Prostate gland (tissue), 2 donors: ENCODE data around the gene RUNX2. TPM values are rescaled to one million over a fixed set of nuclear protein-coding genes. Genes with fewer than 3 reads are reported as not detected.

Source experiments
- DNase-seq: peaks from one replicate; pipeline ENCODE4 v3.0.0-alpha.2; 2019; ENCODE audit warnings: low spot score
- H3K27ac ChIP-seq, 2 donors: fragments of 200-600 bp; sonication (generic); 2 replicates each; pipeline ENCODE4 v1.5.1; 2017 to 2019
- H3K27me3 ChIP-seq: fragments of 200-600 bp; sonication (generic); replicated peaks from 2 replicates; pipeline ENCODE4 v1.5.1; 2019; ENCODE audit not compliant: insufficient read depth
- H3K36me3 ChIP-seq, 2 donors: fragments of 200-600 bp; sonication (generic); 1 replicate in 1 of 2; 2 replicates in 1 of 2; pipeline versions ENCODE4 v1.5.1 to v1.8.1; 2017 to 2019
- H3K4me1 ChIP-seq: fragments of 200-600 bp; sonication (generic); replicated peaks from 2 replicates; pipeline ENCODE4 v1.5.1; 2019
- H3K4me3 ChIP-seq, 2 donors: fragments of 200-600 bp; sonication (generic); 2 replicates each; pipeline ENCODE4 v1.5.1; 2017 to 2019
- H3K9me3 ChIP-seq: fragments of 200-600 bp; sonication (generic); 2 replicates; pipeline ENCODE4 v1.5.1; 2017
- POLR2A ChIP-seq: fragments of 450-650 bp; IDR thresholded peaks from one replicate; pipeline ENCODE4 v1.6.1; 2016; ENCODE audit warnings: antibody characterized with exemption, mild to moderate bottlenecking
- POLR2AphosphoS5 ChIP-seq: sonication (generic); formaldehyde crosslinking; IDR thresholded peaks from one replicate; pipeline ENCODE4 v1.6.1; 2017; ENCODE audit warnings: antibody characterized with exemption
- WGBS: methylation state at CpG from one replicate; pipeline ENCODE4 v1.1.5; 2018; 5-methylcytosine and 5-hydroxymethylcytosine counted together
- intact Hi-C: fragments of 100-400 bp; cut with DNase I; formaldehyde crosslinking; loops from one replicate; pipeline ENCODE4 v1.14.2; 2022
- total RNA-seq, 2 donors: library from RNA; depleted of rRNA; stranded (reverse); fragments of >200 nt; gene quantifications; one replicate each; pipeline ENCODE4 v1.1.0, GENCODE V29; 2016
- TF ChIP-seq, protein P1 (sequence below), 4 experiments: fragments of 200-600 bp in 2 of 4; fragments of 450-650 bp in 2 of 4; sonication (generic) in 2 of 4; IDR thresholded peaks; 1 replicate in 3 of 4; 2 replicates in 1 of 4; pipeline ENCODE4 v1.5.1; 2016 to 2019; ENCODE audit warnings: antibody characterized with exemption in 4 of 4, mild to moderate bottlenecking in 2 of 4, moderate library complexity in 2 of 4

RUNX2 gene
- total RNA-seq, 2 donors from 2014 or later = 9.2 to 10.7 TPM

DNA sequence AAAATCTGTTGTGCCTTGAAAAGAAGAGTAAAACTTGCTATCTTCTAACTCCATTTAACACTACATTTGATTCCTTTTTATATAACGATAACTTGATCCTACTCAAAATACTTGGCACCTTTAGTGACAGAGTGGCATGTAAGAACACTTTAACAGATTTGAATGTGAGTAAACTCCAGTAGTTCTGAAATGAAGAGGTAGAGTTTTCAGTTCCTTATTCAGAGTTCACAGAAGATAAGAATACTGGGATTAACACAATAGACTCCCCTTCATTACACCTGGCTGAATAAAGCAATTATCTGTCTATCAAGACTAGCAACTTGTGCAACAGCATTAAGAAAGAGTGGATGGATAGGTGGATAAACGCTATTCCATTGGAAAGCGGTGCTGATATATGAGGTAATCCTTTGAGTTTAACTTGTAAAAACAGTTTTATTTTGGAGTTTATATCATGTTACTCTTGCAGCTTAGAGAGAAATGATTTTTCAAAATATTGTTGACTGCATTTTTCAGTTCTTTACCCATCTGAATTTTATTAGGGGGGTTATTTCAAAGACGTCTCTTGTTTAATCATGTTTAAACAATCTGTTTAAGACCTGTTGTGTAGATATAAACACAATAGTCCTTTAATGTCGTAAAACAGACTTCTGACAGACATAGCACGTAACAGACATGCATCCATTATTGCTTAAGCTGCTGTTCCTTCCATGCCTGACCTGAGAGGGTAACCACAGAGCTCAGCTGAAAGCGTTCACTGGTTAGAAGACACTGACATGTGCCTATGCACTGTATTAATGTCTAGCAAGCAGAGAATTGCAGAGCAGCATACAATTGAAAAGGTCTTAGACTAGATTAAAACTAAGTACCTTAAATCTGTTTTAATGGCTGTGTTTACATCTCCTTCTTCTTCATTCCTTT, 152.0 kb downstream of the RUNX2 start:
- Histone ChIP-seq H3K27me3 (no peaks in the 10 kb centered on the region), H3K4me1 (no peaks in the 10 kb centered on the region), H3K4me3 (no peak overlapping the region), H3K27ac (peak overlapping the region in 1 of 2 donors; percentile 2), H3K9me3 (no peaks in the 10 kb centered on the region), H3K36me3 (no peaks in the 10 kb centered on the region)
- intact Hi-C loops = no loop called here
- DNase-seq = no peak
- WGBS = 28% methylated on average over 7 of the region's 7 CpGs
- TF ChIP-seq POLR2AphosphoS5 (no peak), POLR2A (no peak)
- TF ChIP-seq, protein P1, sequence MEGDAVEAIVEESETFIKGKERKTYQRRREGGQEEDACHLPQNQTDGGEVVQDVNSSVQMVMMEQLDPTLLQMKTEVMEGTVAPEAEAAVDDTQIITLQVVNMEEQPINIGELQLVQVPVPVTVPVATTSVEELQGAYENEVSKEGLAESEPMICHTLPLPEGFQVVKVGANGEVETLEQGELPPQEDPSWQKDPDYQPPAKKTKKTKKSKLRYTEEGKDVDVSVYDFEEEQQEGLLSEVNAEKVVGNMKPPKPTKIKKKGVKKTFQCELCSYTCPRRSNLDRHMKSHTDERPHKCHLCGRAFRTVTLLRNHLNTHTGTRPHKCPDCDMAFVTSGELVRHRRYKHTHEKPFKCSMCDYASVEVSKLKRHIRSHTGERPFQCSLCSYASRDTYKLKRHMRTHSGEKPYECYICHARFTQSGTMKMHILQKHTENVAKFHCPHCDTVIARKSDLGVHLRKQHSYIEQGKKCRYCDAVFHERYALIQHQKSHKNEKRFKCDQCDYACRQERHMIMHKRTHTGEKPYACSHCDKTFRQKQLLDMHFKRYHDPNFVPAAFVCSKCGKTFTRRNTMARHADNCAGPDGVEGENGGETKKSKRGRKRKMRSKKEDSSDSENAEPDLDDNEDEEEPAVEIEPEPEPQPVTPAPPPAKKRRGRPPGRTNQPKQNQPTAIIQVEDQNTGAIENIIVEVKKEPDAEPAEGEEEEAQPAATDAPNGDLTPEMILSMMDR (IDR thresholded peaks at IDR 0.05) = no peak

DNA sequence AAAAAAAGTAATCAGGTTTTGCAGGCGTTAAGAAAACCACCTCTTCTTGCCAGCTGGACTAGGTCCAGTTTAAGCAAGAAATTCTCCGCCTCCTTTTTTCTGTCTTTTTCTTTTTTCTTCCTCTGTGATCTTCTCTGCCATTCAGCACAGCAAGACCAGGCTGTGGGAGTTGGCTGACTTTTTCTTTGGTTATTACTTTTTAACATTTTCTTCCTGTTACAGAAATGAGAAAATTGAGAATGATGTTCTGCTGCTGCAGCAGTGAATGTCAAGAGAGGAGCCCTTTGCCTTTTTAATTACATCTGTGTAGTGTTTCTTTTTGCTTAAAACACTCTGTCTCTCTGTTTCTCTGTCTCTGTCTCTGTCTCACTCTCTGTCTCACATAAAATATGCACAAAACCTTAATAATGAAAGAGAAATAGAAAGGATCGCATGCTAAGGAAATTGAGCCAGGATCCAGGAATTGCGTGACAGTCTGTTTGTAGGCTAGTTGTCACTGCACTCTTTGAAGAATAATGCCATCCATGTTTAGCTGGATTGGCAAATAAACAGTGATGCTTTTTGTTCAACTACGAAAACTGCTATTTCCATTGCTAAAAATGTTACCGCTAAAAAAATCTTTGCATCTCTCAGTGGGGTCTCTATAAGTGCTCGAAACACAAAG, 152.8 kb downstream of the RUNX2 start:
- H3K4me3 ChIP-seq = no peak overlapping the region
- intact Hi-C loops = no loop called here
- no peaks in the 10 kb centered on the region for H3K4me1 ChIP-seq
- DNase-seq = no peak
- WGBS = 45% methylated on average over 7 of the region's 7 CpGs
- no peaks in the 10 kb centered on the region for H3K27me3 ChIP-seq
- no peaks in the 10 kb centered on the region for H3K36me3 ChIP-seq
- TF ChIP-seq POLR2AphosphoS5 = no peak
- no peak for TF ChIP-seq POLR2A
- TF ChIP-seq, protein P1 (IDR thresholded peaks at IDR 0.05) = no peak
- H3K9me3 ChIP-seq = no peaks in the 10 kb centered on the region
- peak overlapping the region in 1 of 2 donors; percentile 2 for H3K27ac ChIP-seq

DNA sequence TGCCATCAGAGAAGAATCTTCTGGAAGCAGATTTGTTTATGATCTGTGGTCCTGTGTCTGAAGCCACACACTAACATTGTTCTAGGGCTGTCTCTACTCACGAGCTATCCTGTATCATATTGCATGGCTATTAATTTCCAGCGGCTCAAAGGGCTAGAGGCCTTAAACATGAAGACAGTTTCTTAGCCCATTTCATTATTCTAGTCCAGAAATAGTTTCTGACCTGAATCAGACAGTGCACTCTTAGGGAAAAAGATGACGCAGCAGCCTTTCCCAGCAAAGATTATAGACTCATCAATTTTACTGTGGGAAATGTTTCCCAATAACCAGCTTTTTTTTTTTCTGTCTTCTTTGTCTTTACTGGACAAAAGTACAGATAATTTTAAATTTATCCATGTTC, 154.9 kb downstream of the RUNX2 start:
- no peak for DNase-seq
- intact Hi-C loops = no loop called here
- Histone ChIP-seq H3K27ac (no peak overlapping the region), H3K9me3 (no peaks in the 10 kb centered on the region), H3K4me3 (no peak overlapping the region), H3K36me3 (no peaks in the 10 kb centered on the region), H3K27me3 (no peaks in the 10 kb centered on the region), H3K4me1 (no peaks in the 10 kb centered on the region)
- TF ChIP-seq POLR2A = no peak
- TF ChIP-seq, protein P1 (IDR thresholded peaks at IDR 0.05) = no peak
- no peak for TF ChIP-seq POLR2AphosphoS5
- 84% methylated on average over 3 of the region's 3 CpGs for WGBS

DNA sequence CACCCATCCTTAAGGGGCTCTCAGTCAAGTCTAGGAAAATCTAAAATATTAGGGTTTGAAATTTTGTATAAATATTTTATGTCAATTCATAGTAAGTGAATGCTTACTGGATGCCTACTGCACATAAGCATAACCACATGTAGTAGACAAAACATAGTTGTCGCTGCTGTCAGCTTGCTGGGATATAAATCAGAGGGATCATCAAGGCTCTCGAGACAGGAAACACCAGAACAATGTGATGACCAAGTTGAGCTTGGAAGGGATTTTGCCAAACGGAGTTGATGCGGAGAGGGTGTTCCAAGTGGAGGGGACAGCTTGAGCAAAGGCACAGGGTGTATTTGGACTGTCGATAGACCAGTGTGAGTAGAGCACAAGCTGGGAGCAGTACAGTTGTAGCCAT, 155.4 kb downstream of the RUNX2 start:
- no peak overlapping the region for H3K4me3 ChIP-seq
- WGBS = 87% methylated on average over 5 of the region's 5 CpGs
- H3K27ac ChIP-seq = no peak overlapping the region
- H3K4me1 ChIP-seq = no peaks in the 10 kb centered on the region
- no peaks in the 10 kb centered on the region for H3K27me3 ChIP-seq
- no peak for DNase-seq
- TF ChIP-seq POLR2AphosphoS5 = no peak
- TF ChIP-seq, protein P1 (IDR thresholded peaks at IDR 0.05) = no peak
- no peak for TF ChIP-seq POLR2A
- no peaks in the 10 kb centered on the region for H3K36me3 ChIP-seq
- intact Hi-C loops = no loop called here
- no peaks in the 10 kb centered on the region for H3K9me3 ChIP-seq
